Chondrocyte (in vitro differentiated cells): Measurements from ENCODE around the gene KCNJ14. TPM values are rescaled to one million over a fixed set of nuclear protein-coding genes. Genes with fewer than 3 reads are reported as not detected.

Experiments used
- DNase-seq: peaks from one replicate; pipeline ENCODE4 v3.0.0; 2021; ENCODE audit warnings: mixed read lengths, low spot score
- H3K27ac Mint-ChIP-seq: one replicate; pipeline ENCODE4 v1.8.0; 2021; ENCODE audit warnings: mild to moderate bottlenecking, moderate library complexity, mixed read lengths; ENCODE audit not compliant: unreplicated experiment
- H3K27me3 Mint-ChIP-seq: 2 replicates; pipeline ENCODE4 v1.8.0; 2021; ENCODE audit warnings: low read depth, mixed read lengths
- H3K36me3 Mint-ChIP-seq: 2 replicates; pipeline ENCODE4 v1.8.0; 2021; ENCODE audit warnings: low read depth, mixed read lengths
- H3K4me1 Mint-ChIP-seq: 2 replicates; pipeline ENCODE4 v1.8.0; 2021; ENCODE audit warnings: low read depth, mild to moderate bottlenecking, mixed read lengths
- H3K4me3 Mint-ChIP-seq: one replicate; pipeline ENCODE4 v1.8.0; 2021; ENCODE audit warnings: mild to moderate bottlenecking, moderate library complexity, mixed read lengths; ENCODE audit not compliant: unreplicated experiment
- H3K9me3 Mint-ChIP-seq: 2 replicates; pipeline ENCODE4 v1.8.0; 2021; ENCODE audit warnings: low read depth, mixed read lengths
- total RNA-seq: library from RNA; stranded (reverse); gene quantifications from 3 replicates; pipeline ENCODE4 v1.2.1, GENCODE V29; 2021
- TF ChIP-seq, protein P1 (sequence below): fragments of 200-600 bp; sonication (generic); IDR thresholded peaks from 2 replicates; pipeline ENCODE4 v1.5.0; 2021; ENCODE audit warnings: antibody characterized with exemption, mild to moderate bottlenecking, moderate library complexity

The KCNJ14 gene
- total RNA-seq, 1 donor from 2014 or later: 0.95 TPM

DNA sequence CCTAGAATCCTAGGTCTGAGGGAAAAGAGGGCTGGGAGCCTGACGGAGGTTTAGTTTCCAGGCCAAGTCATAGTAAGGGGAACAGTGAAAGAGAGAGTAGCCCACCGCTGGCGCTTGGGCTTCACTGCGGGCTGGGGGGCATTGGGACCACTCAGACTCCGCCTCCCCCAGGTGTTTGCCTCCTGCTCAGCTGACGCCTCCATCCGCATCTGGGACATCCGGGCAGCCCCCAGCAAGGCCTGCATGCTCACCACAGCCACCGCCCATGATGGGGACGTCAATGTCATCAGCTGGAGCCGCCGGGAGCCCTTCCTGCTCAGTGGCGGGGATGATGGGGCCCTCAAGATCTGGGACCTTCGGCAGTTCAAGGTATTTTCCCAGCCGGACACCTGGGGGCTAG lies 4.5 kb upstream of the KCNJ14 start:
- Mint-ChIP-seq H3K27me3 (no peaks in the 10 kb centered on the region), H3K9me3 (no peaks in the 10 kb centered on the region), H3K4me1 (peaks cover 10% of the 10 kb centered on the region)

DNA sequence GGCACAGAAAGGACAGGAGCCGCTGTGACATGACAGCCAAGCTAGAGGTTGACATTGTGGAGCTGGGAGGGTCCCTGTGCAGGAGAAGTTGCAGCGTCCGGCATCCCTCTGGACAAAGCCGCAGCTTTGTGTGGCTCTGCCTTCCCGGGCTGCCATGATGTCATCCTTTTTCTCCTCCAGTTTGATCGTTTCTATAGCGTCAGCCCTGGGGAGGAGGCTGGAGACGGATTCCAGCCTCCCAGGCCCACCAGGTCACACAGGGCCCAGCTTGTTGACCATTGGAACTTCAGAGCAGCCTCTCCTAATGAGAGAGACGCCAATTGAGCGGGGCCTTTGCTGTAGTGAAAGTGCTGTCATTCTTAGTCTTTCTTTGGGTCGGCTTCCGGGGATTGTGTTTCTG lies 3.8 kb upstream of the KCNJ14 start:
- no peak overlapping the region for H3K4me3 Mint-ChIP-seq
- H3K27ac Mint-ChIP-seq: no peak overlapping the region
- DNase-seq: no peak
- H3K36me3 Mint-ChIP-seq: peaks cover 22% of the 10 kb centered on the region
- H3K27me3 Mint-ChIP-seq: no peaks in the 10 kb centered on the region
- H3K9me3 Mint-ChIP-seq: no peaks in the 10 kb centered on the region
- peaks cover 5% of the 10 kb centered on the region for H3K4me1 Mint-ChIP-seq
- TF ChIP-seq, protein P1, sequence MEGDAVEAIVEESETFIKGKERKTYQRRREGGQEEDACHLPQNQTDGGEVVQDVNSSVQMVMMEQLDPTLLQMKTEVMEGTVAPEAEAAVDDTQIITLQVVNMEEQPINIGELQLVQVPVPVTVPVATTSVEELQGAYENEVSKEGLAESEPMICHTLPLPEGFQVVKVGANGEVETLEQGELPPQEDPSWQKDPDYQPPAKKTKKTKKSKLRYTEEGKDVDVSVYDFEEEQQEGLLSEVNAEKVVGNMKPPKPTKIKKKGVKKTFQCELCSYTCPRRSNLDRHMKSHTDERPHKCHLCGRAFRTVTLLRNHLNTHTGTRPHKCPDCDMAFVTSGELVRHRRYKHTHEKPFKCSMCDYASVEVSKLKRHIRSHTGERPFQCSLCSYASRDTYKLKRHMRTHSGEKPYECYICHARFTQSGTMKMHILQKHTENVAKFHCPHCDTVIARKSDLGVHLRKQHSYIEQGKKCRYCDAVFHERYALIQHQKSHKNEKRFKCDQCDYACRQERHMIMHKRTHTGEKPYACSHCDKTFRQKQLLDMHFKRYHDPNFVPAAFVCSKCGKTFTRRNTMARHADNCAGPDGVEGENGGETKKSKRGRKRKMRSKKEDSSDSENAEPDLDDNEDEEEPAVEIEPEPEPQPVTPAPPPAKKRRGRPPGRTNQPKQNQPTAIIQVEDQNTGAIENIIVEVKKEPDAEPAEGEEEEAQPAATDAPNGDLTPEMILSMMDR: no peak

More for the DNA sequence above, 4.5 kb upstream of the KCNJ14 start:
- TF ChIP-seq, protein P1: no peak
- no peak overlapping the region for H3K4me3 Mint-ChIP-seq
- no peak overlapping the region for H3K27ac Mint-ChIP-seq
- no peak for DNase-seq
- peaks cover 22% of the 10 kb centered on the region for H3K36me3 Mint-ChIP-seq

DNA sequence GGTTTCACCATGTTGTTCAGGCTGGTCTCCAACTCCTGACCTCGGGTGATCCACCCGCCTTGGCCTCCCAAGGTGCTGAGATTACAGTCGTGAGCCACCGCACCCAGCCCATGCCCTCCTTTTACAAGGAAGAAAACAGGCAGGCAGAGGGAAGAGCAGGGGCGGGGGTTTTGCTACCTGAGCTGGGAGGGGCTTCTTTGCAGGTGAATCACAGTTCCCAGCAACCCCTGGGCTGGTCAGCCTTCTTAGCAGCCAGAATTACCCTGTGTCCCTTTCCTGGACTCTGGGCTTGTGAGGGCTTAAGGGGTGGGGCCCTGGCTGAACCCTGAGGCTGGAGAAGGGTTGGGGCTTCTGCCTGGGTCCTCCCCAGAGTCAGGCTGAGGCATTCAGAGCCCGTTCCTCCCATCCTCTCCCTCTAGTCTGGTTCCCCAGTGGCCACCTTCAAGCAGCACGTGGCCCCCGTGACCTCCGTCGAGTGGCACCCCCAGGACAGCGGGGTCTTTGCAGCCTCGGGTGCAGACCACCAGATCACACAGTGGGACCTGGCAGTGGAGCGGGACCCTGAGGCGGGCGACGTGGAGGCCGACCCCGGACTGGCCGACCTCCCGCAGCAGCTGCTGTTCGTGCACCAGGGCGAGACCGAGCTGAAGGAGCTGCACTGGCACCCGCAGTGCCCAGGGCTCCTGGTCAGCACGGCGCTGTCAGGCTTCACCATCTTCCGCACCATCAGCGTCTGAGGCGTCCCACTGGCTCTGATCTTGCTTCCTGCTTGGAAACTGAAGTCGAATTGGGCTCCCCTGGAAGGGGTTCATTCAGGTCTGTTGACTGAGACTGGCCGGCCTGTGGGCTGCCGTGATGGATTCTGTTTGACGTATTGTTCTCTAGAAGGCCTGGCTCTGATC lies 2.8 kb upstream of the KCNJ14 start:
- Mint-ChIP-seq H3K36me3 (peaks cover 23% of the 10 kb centered on the region), H3K4me3 (no peak overlapping the region), H3K9me3 (no peaks in the 10 kb centered on the region), H3K27me3 (no peaks in the 10 kb centered on the region), H3K4me1 (peaks cover 2% of the 10 kb centered on the region), H3K27ac (no peak overlapping the region)
- TF ChIP-seq, protein P1: no peak
- DNase-seq: no peak

DNA sequence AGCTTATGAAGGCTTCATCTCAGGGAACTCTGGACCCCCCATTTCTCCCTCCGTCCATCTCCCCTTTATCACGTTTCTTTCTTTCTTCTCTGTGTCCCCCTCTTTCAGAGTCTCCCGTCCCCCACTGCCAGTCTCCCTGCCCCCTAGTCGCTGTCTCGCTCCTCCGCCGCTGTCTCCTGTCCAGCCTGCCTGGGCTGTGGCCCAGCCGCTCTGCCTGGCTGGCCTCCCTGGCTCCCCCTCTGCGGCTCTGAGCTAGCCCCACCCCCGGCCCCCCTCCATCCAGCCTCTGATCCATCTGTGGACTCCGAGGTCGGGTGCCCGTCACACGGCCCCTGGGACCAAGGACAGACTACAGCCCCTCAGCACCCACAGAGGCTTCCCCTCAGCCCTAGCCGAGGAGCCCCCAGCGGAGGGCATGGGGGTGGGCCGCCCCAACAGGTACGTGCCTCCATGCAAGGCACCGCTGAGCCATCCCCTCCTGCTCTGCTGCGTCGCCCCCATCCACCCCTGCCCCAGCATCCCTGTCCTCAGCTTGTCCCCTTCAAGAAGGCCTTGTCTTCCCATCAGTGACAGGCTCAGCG lies 1.1 kb upstream of the KCNJ14 start:
- Mint-ChIP-seq H3K9me3 (no peaks in the 10 kb centered on the region), H3K4me3 (no peak overlapping the region), H3K36me3 (peaks cover 17% of the 10 kb centered on the region), H3K27ac (no peak overlapping the region), H3K27me3 (no peaks in the 10 kb centered on the region), H3K4me1 (no peaks in the 10 kb centered on the region)
- no peak for DNase-seq
- TF ChIP-seq, protein P1: no peak

DNA sequence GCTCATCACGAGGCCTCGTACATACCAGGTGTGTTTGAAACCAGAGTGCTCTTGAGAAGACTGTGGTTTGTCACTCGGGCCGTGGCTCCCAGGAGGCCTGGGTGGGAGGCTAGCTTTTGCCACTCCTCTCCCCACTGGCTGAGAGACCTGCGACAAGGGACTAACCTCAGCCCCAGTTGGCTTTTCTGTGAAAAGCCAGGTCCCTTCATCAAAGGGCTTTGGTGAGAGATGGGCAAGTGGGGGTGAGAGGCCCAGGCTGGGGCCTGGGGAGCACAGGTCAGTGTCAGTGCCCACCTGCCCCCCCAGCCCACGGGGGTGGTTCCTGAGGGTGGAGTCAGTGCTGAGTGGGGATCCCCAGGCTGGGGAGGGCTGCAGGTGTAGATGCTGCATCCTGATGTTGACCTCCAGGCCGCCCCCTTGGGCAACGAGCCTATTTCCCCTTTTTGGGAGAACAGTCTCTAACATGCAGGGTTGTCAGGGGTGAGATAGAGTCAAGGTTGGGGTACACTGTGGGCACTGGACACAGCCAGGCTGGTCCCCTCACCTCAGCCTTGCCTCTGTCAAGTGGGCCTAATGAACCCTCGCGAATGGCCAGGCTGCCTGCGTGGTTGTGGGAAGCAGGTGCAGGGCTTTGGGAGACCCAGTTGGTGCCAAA lies 661 bp downstream of the KCNJ14 start:
- Mint-ChIP-seq H3K9me3 (no peaks in the 10 kb centered on the region), H3K4me3 (no peak overlapping the region), H3K36me3 (peaks cover 14% of the 10 kb centered on the region), H3K27ac (no peak overlapping the region), H3K27me3 (no peaks in the 10 kb centered on the region), H3K4me1 (no peaks in the 10 kb centered on the region)
- no peak for DNase-seq
- TF ChIP-seq, protein P1: no peak
